ENCODE results near the gene GADL1.
A peak's percentile ranks its signal among the peaks of the same experiment; 100 is the strongest.

Gene GADL1

DNA sequence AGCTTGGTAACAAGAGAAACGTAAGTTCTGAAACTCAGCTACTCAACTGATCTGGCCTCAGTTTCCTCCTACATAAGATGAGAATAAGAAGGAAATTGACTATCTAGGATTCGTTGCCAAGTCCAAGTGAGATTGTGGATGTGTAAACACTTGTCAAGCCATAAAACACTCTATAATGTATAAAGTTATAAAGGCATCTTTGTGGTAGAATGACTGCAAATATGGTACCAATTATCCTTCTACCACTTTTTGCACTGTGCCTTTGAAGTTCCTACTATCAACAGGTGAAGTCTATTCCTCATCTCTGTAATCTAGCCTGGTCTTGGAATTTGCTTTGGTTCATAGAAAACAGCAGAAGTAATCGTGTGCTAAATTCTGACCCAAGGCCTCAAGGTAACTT lies 138.2 kb downstream of the GADL1 start:
- in situ Hi-C loops (cut with HindIII; ENCODE audit: low sequenced_read_pairs): no loop called here
- H3K4me3 ChIP-seq (ENCODE audit: low read depth, low read length): no peak overlapping the region
- TF ChIP-seq, protein P1, sequence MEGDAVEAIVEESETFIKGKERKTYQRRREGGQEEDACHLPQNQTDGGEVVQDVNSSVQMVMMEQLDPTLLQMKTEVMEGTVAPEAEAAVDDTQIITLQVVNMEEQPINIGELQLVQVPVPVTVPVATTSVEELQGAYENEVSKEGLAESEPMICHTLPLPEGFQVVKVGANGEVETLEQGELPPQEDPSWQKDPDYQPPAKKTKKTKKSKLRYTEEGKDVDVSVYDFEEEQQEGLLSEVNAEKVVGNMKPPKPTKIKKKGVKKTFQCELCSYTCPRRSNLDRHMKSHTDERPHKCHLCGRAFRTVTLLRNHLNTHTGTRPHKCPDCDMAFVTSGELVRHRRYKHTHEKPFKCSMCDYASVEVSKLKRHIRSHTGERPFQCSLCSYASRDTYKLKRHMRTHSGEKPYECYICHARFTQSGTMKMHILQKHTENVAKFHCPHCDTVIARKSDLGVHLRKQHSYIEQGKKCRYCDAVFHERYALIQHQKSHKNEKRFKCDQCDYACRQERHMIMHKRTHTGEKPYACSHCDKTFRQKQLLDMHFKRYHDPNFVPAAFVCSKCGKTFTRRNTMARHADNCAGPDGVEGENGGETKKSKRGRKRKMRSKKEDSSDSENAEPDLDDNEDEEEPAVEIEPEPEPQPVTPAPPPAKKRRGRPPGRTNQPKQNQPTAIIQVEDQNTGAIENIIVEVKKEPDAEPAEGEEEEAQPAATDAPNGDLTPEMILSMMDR (IDR thresholded peaks at IDR 0.05; ENCODE audit: low read depth, low read length): no peak
- no peak for DNase-seq (ENCODE audit: low read depth, low spot score)

DNA sequence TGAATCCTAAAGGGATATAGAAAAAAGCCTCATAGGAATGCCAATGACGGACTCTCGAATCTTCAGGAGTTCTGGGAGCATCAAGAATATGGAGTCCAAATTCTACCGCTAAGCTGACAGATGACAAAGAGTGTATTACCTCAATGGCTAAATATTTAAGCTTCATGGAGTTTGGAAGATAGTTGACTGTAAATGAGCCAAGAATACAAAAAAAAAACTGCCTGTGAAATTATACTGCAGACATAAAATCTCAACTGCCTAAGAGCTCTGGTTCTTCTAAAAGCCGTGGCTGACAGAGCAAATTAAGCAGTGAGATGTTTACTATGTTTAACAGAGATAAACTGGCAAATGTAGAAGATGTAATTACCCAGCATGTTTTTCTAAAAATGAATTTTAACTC lies 140.0 kb downstream of the GADL1 start:
- H3K4me3 ChIP-seq (ENCODE audit: low read depth, low read length): no peak overlapping the region
- TF ChIP-seq, protein P1 (IDR thresholded peaks at IDR 0.05; ENCODE audit: low read depth, low read length): no peak
- no peak for DNase-seq (ENCODE audit: low read depth, low spot score)
- in situ Hi-C loops (cut with HindIII; ENCODE audit: low sequenced_read_pairs): no loop called here

DNA sequence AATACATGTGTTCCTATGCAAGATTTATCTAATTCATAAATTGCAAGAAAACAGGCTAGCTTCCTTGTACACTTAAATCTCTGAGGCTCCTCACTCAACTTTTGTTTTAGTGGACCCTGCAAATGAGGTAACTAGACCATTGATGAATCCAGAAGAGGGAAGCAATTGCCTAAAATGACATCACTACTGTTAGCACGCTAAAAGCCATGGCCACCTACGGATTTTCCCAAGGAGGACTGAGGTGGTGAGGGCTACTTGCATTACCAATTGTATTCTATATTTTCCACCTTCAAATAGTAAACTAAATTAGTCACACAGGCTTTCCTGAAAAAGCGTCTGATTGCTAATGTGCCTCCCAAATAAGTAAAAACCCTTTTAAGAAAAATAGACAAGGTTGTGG lies 140.7 kb downstream of the GADL1 start:
- H3K4me3 ChIP-seq (ENCODE audit: low read depth, low read length): no peak overlapping the region
- TF ChIP-seq, protein P1 (IDR thresholded peaks at IDR 0.05; ENCODE audit: low read depth, low read length): no peak
- DNase-seq (ENCODE audit: low read depth, low spot score): no peak
- in situ Hi-C loops (cut with HindIII; ENCODE audit: low sequenced_read_pairs): no loop called here

DNA sequence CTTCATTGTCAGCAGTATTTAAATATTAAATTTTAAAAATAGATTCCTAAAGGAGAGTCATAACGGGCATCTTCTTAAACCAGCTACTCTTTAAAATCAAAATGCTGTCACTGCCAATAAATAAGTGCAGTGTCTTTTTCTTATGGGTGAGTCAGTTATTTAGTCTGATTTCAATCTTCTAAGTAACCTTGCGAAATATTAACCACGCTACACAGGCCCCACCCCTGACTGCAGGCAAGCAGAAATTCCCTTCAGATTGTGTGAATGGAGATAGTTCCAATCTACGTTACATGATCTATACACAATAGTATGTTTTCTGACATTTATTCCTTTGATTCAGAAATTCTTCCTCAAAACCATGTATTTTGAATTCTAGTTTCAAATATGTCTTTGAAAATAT lies 141.5 kb downstream of the GADL1 start:
- DNase-seq (ENCODE audit: low read depth, low spot score): peak; percentile 54
- TF ChIP-seq, protein P1 (IDR thresholded peaks at IDR 0.05; ENCODE audit: low read depth, low read length): no peak
- H3K4me3 ChIP-seq (ENCODE audit: low read depth, low read length): no peak overlapping the region
- in situ Hi-C loops (cut with HindIII; ENCODE audit: low sequenced_read_pairs): no loop called here

DNA sequence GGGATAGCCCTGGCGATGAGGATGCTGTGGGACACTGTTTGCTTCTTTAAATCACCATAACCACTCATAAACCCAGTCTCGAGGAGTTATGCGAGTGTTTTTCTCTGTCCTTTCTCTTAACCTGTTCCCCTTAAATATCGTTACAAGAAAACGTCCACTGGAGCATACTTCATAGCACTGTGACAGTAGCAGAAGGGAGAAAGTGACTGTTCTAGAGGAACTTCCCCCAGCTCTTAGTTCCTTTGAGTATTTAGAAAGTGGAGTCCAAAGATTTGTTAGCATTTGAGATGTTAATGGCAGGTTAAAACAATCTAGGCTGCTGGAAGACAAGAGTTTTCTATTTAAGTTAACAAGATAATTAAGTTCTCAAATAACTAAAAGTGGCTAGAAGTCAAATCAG lies 142.0 kb downstream of the GADL1 start:
- H3K4me3 ChIP-seq (ENCODE audit: low read depth, low read length): no peak overlapping the region
- DNase-seq (ENCODE audit: low read depth, low spot score): no peak
- TF ChIP-seq, protein P1 (IDR thresholded peaks at IDR 0.05; ENCODE audit: low read depth, low read length): no peak
- in situ Hi-C loops (cut with HindIII; ENCODE audit: low sequenced_read_pairs): no loop called here

DNA sequence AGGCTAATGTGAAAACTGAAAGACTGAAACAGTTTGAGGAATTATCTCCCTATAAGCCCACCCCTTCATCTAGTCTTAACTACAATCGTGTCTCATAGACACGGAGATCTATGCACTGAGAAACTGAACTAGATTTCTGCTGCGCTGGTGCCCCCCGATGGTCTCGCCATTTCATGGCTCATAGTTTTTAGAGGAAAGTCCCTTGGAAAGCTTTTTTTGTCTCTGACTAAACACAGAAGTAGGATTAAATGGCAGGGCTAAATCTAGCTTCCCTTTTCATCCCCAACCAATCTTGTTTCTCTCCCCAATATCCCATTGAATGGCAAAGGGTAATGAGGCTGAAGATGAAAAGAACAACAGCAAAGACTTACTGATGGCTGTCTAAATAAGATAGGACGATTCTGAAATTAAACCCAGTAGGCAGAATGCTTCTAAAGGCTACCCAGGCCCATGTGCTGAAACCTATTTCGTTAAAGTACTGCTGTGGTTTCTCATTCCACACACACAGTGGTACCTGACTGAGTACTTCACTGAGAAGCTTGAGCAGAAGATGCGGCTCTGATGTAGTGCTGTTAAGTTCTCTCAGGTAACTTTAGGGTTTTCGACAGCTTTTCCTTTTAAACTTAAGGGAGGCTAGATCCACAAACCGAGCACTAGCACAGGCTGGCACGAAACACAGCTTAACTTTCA lies 142.7 kb downstream of the GADL1 start:
- in situ Hi-C loops (cut with HindIII; ENCODE audit: low sequenced_read_pairs): no loop called here
- TF ChIP-seq, protein P1 (IDR thresholded peaks at IDR 0.05; ENCODE audit: low read depth, low read length): peak; percentile 69
- peak; percentile 74 for DNase-seq (ENCODE audit: low read depth, low spot score)
- no peak overlapping the region for H3K4me3 ChIP-seq (ENCODE audit: low read depth, low read length)
